GM12878 (cell line): ENCODE measurements around the gene GMDS. TPM values are rescaled to one million over a fixed set of nuclear protein-coding genes. Genes with fewer than 3 reads are reported as not detected.

Experiments
- ATAC-seq: fragments of 200-7000 bp; cut with Tn5 transposase; 3 replicates; pipeline ENCODE4 v1.9.1; 2020; ENCODE audit warnings: mild to moderate bottlenecking, moderate library complexity
- BruUV-seq: library from RNA; stranded (reverse); fragments of 400-500 nt; replicated peaks from 2 replicates; lab custom pipeline; 2021; lab: Mats Ljungman, UMichigan
- CTCF ChIA-PET: fragments of 300-600 bp; sonication (Branson Sonifier 250); formaldehyde crosslinking; extraction: SDS; loops from one replicate; lab custom pipeline; 2021; ENCODE audit warnings: inconsistent platforms; lab: Yijun Ruan, JAX
- POLR2A ChIA-PET: fragments of 350-600 bp; formaldehyde crosslinking; extraction: SDS; loops from one replicate; lab custom pipeline; 2021; ENCODE audit warnings: inconsistent platforms; lab: Charles Lee
- RAD21 ChIA-PET: fragments of 300-600 bp; sonication (Branson Sonifier 250); formaldehyde crosslinking; loops from one replicate; lab custom pipeline; 2023; ENCODE audit warnings: antibody characterized with exemption; ENCODE audit not compliant: unreplicated experiment; lab: Charles Lee
- SMC1A ChIA-PET: fragments of 300-600 bp; sonication (Branson Sonifier 250); formaldehyde crosslinking; loops from one replicate; lab custom pipeline; 2023; ENCODE audit not compliant: unreplicated experiment, uncharacterized antibody; lab: Charles Lee
- DNase-seq: peaks from one replicate; pipeline ENCODE4 v3.0.0-alpha.2; 2011; ENCODE audit warnings: low read depth, low spot score
- FAIRE-seq: peaks from 3 replicates; lab custom pipeline; 2011; peaks lifted over from hg19 to GRCh38; lab: Jason Lieb, UNC
- H2AFZ ChIP-seq: 2 replicates; pipeline ENCODE4 v1.6.0; 2011; ENCODE audit warnings: low read depth, low read length, control low read depth; ENCODE audit not compliant: control insufficient read depth
- H3K27ac ChIP-seq: 2 replicates; pipeline ENCODE4 v1.5.1; 2011; ENCODE audit warnings: control low read depth; ENCODE audit not compliant: control insufficient read depth, insufficient read depth
- H3K27me3 ChIP-seq, 2 experiments: replicated peaks in 1 of 2; 2 replicates each; pipeline versions ENCODE4 v1.6.0 to v1.6.1; 2011; ENCODE audit warnings: low read length in 1 of 2; ENCODE audit not compliant: control insufficient read depth in 2 of 2, insufficient read depth in 2 of 2
- H3K36me3 ChIP-seq, 2 experiments: 2 replicates each; pipeline ENCODE4 v1.5.1; 2011; ENCODE audit warnings: low read length in 1 of 2; ENCODE audit not compliant: control insufficient read depth in 2 of 2, insufficient read depth in 2 of 2
- H3K4me1 ChIP-seq: 2 replicates; pipeline ENCODE4 v1.6.1; 2011; ENCODE audit warnings: mild to moderate bottlenecking, low read length, moderate library complexity, mixed read lengths; ENCODE audit not compliant: control insufficient read depth, insufficient read depth
- H3K4me2 ChIP-seq: 2 replicates; pipeline ENCODE4 v1.6.0; 2011; ENCODE audit warnings: control low read depth; ENCODE audit not compliant: control insufficient read depth, insufficient read depth
- H3K4me3 ChIP-seq: fragments of 200-600 bp; sonication (generic); 2 replicates; pipeline ENCODE4 v1.5.1; 2016
- H3K79me2 ChIP-seq: 2 replicates; pipeline ENCODE4 v1.6.0; 2011; ENCODE audit warnings: low read length; ENCODE audit not compliant: control insufficient read depth, insufficient read depth
- H3K9ac ChIP-seq: 2 replicates; pipeline ENCODE4 v1.8.0; 2011; ENCODE audit warnings: low read length, control low read depth, mixed read lengths; ENCODE audit not compliant: control insufficient read depth, insufficient read depth
- H3K9me3 ChIP-seq: replicated peaks from 3 replicates; pipeline ENCODE4 v1.5.1; 2011; ENCODE audit warnings: mild to moderate bottlenecking, low read length; ENCODE audit not compliant: control insufficient read depth, insufficient read depth
- H4K20me1 ChIP-seq: 2 replicates; pipeline ENCODE4 v1.6.0; 2011; ENCODE audit not compliant: control insufficient read depth, insufficient read depth
- CBX5 ChIP-seq: sonication (generic); IDR thresholded peaks from 2 replicates; pipeline ENCODE4 v1.6.1; 2016; ENCODE audit warnings: low read depth, moderate library complexity, mild to moderate bottlenecking, inconsistent platforms
- JUND ChIP-seq: IDR thresholded peaks from 2 replicates; pipeline ENCODE4 v1.6.1; 2012; ENCODE audit warnings: low read depth, mild to moderate bottlenecking, low read length, improper control_type of control experiment, moderate library complexity
- NFXL1 ChIP-seq: fragments of 450-650 bp; IDR thresholded peaks from 2 replicates; pipeline ENCODE4 v1.6.1; 2017; ENCODE audit warnings: antibody characterized with exemption, mild to moderate bottlenecking, borderline replicate concordance
- PML ChIP-seq: IDR thresholded peaks from 2 replicates; pipeline ENCODE4 v1.6.1; 2012; ENCODE audit warnings: low read length, inconsistent platforms
- RB1 ChIP-seq: fragments of 450-650 bp; formaldehyde crosslinking; IDR thresholded peaks from 2 replicates; pipeline ENCODE4 v1.6.1; 2017; ENCODE audit warnings: mild to moderate bottlenecking, borderline replicate concordance
- RFX5 ChIP-seq: IDR thresholded peaks from 2 replicates; pipeline ENCODE4 v1.6.1; 2011; ENCODE audit warnings: low read depth, low read length, improper control_type of control experiment
- RUNX3 ChIP-seq: IDR thresholded peaks from 2 replicates; pipeline ENCODE4 v1.6.1; 2012; ENCODE audit warnings: low read length, inconsistent platforms
- SMAD5 ChIP-seq: IDR thresholded peaks from 2 replicates; pipeline ENCODE4 v1.6.1; 2016; ENCODE audit warnings: antibody characterized with exemption, low read depth
- STAT1 ChIP-seq: fragments of 450-650 bp; conservative IDR thresholded peaks from 2 replicates; pipeline ENCODE4 v1.6.1; 2014; ENCODE audit warnings: antibody characterized with exemption, mild to moderate bottlenecking
- TAF1 ChIP-seq: IDR thresholded peaks from 2 replicates; pipeline ENCODE4 v1.6.1; 2011; ENCODE audit warnings: mild to moderate bottlenecking, low read depth, low read length, borderline replicate concordance
- TCF3 ChIP-seq: IDR thresholded peaks from 2 replicates; pipeline ENCODE4 v1.6.1; 2012; ENCODE audit warnings: low read depth, mild to moderate bottlenecking, low read length, borderline replicate concordance; ENCODE audit not compliant: insufficient read depth
- WRNIP1 ChIP-seq: IDR thresholded peaks from 2 replicates; pipeline ENCODE4 v1.6.1; 2011; ENCODE audit warnings: low read depth, low read length, improper control_type of control experiment, borderline replicate concordance
- WGBS: methylation state at CpG from one replicate; pipeline ENCODE4 v1.1.6; 2016; ENCODE audit warnings: low lambda C conversion rate; ENCODE audit not compliant: insufficient replicate concordance, insufficient coverage; ENCODE audit errors: missing lambda C conversion rate; 5-methylcytosine and 5-hydroxymethylcytosine counted together
- in situ Hi-C: fragments of 300-500 bp; cut with MboI; formaldehyde crosslinking; loops from 9 replicates; pipeline ENCODE4 v1.14.3; 2018; ENCODE audit warnings: mixed read lengths
- intact Hi-C: fragments of 100-400 bp; cut with micrococcal nuclease; formaldehyde crosslinking; loops from one replicate; pipeline ENCODE4 v1.14.2; 2022; ENCODE audit not compliant: unreplicated experiment
- polyA plus RNA-seq, 11 experiments: library from polyadenylated mRNA; depleted of rRNA in 4 of 11; unstranded in 6 of 11; stranded (reverse) in 5 of 11; fragments of >200 nt; fragmentation: Nextera tagmentation in 4 of 11; fragmentation: Illumina TruSeq in 1 of 11; extraction: Ambion mirVana in 4 of 11; extraction: Trizol in 1 of 11; gene quantifications; 1 replicate in 1 of 11; 2 replicates in 10 of 11; pipeline versions ENCODE4 v1.2.1 to v1.2.3, GENCODE V29; 2011 to 2016; ENCODE audit warnings: inconsistent platforms in 2 of 11, missing spikeins in 2 of 11, low read depth in 1 of 11
- total RNA-seq, 4 experiments: library from RNA; depleted of rRNA in 3 of 4; stranded (reverse); fragments of >200 nt in 3 of 4; fragmentation: Illumina TruSeq in 1 of 4; extraction: Trizol in 1 of 4; gene quantifications; 2 replicates each; pipeline versions ENCODE4 v1.2.1 to v1.2.3, GENCODE V29; 2013 to 2021
- TF ChIP-seq, protein P1 (sequence below): IDR thresholded peaks from 2 replicates; pipeline ENCODE4 v1.6.1; 2011; ENCODE audit warnings: low read depth, mild to moderate bottlenecking, low read length, moderate library complexity, borderline replicate concordance; ENCODE audit errors: extremely low read depth
- TF ChIP-seq, protein P2 (sequence below): fragments of 450-650 bp; IDR thresholded peaks from 2 replicates; pipeline ENCODE4 v1.6.1; 2017; ENCODE audit warnings: mild to moderate bottlenecking, moderate library complexity
- TF ChIP-seq, protein P3 (sequence below): IDR thresholded peaks from 2 replicates; pipeline ENCODE4 v1.6.1; 2011; ENCODE audit warnings: borderline replicate concordance, low read depth, mild to moderate bottlenecking, moderate library complexity, low read length; ENCODE audit not compliant: insufficient read depth, poor library complexity, severe bottlenecking

The GMDS gene
- total and polyA plus RNA-seq, 10 of the 15 experiments (the other 5 are each of a cell fraction or from before 2014, with no cell fraction given): 0.61 to 53.8 (median 29.3) TPM

DNA sequence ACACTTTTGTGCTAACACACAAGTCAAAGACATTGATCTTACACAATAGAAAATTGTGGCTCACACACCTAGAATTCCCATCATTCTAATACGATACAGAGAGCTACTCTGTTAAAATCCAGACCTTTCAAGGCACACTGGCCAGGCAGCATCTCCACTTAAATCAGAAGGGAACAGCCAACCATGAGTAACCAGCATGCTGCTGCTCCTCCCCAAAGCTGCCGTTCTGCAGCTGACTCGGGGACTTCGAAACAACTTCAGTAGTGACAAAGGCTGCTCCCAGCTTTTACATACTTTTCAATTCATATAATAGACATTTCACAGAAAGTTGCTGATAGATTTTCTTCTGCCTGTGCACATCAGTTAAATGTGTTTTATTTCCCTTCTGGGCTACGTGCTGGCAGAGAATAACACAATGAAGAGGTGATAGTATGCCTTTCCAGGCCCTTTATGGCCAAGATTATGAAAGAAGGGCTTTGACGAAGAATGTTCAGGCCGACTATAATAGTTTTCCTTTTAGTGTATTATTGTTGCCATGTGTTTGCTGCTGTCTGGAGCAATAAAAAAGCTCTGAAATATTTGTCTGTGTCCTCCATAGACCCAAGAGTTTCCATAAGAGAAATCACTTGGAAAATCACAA, 159.0 kb downstream of the GMDS start (continued):
- no peak for TF ChIP-seq WRNIP1
- TF ChIP-seq PML: no peak
- TF ChIP-seq RUNX3: no peak

DNA sequence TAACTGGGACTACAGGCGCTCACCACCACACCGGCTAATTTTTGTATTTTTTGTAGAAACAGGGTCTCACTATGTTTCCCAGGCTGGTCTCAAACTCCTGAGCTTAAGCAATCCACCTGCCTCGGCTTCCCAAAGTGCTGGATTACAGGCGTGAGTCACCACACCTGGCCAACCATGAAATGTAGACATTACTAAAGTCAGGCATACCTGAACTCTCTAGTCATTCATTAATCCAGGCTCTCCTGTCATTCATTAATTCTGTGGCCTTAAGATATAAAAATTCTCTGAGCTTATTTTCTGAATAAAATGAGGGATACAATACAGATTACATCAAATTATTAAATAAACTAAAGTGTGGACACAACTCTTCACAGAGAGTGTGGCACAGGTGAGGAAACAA, 159.7 kb downstream of the GMDS start:
- FAIRE-seq (no peak), DNase-seq (no peak), ATAC-seq (no peak)
- WGBS: 95% methylated on average over 4 of the region's 4 CpGs
- no peaks in the 10 kb centered on the region for H3K27me3 ChIP-seq
- no peak overlapping the region for H3K27ac ChIP-seq
- ChIA-PET RAD21 (no interaction called here), SMC1A (interaction anchor here (1.0 to 2.5 kb wide), 4 partner anchors 8 to 329 kb away, joined by 3 to 6 read pairs (median 4); no protein-coding TSS in a partner anchor), CTCF (interaction anchor here (0.7 to 1.0 kb wide), 2 partner anchors 13 to 90 kb away, joined by 3 read pairs; no protein-coding TSS in a partner anchor), POLR2A (interaction anchor here (0.5 kb wide), 1 partner anchor 30 kb away, joined by 3 read pairs; no protein-coding TSS in a partner anchor)
- no peaks in the 10 kb centered on the region for H3K79me2 ChIP-seq
- TF ChIP-seq TCF3: no peak
- TF ChIP-seq CBX5: no peak
- TF ChIP-seq STAT1: no peak
- TF ChIP-seq RFX5: no peak
- TF ChIP-seq TAF1: no peak
- TF ChIP-seq NFXL1: no peak
- TF ChIP-seq, protein P1, sequence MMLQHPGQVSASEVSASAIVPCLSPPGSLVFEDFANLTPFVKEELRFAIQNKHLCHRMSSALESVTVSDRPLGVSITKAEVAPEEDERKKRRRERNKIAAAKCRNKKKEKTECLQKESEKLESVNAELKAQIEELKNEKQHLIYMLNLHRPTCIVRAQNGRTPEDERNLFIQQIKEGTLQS: no peak
- no peak for TF ChIP-seq SMAD5
- TF ChIP-seq, protein P2, sequence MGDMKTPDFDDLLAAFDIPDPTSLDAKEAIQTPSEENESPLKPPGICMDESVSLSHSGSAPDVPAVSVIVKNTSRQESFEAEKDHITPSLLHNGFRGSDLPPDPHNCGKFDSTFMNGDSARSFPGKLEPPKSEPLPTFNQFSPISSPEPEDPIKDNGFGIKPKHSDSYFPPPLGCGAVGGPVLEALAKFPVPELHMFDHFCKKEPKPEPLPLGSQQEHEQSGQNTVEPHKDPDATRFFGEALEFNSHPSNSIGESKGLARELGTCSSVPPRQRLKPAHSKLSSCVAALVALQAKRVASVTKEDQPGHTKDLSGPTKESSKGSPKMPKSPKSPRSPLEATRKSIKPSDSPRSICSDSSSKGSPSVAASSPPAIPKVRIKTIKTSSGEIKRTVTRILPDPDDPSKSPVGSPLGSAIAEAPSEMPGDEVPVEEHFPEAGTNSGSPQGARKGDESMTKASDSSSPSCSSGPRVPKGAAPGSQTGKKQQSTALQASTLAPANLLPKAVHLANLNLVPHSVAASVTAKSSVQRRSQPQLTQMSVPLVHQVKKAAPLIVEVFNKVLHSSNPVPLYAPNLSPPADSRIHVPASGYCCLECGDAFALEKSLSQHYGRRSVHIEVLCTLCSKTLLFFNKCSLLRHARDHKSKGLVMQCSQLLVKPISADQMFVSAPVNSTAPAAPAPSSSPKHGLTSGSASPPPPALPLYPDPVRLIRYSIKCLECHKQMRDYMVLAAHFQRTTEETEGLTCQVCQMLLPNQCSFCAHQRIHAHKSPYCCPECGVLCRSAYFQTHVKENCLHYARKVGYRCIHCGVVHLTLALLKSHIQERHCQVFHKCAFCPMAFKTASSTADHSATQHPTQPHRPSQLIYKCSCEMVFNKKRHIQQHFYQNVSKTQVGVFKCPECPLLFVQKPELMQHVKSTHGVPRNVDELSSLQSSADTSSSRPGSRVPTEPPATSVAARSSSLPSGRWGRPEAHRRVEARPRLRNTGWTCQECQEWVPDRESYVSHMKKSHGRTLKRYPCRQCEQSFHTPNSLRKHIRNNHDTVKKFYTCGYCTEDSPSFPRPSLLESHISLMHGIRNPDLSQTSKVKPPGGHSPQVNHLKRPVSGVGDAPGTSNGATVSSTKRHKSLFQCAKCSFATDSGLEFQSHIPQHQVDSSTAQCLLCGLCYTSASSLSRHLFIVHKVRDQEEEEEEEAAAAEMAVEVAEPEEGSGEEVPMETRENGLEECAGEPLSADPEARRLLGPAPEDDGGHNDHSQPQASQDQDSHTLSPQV: no peak
- TF ChIP-seq, protein P3, sequence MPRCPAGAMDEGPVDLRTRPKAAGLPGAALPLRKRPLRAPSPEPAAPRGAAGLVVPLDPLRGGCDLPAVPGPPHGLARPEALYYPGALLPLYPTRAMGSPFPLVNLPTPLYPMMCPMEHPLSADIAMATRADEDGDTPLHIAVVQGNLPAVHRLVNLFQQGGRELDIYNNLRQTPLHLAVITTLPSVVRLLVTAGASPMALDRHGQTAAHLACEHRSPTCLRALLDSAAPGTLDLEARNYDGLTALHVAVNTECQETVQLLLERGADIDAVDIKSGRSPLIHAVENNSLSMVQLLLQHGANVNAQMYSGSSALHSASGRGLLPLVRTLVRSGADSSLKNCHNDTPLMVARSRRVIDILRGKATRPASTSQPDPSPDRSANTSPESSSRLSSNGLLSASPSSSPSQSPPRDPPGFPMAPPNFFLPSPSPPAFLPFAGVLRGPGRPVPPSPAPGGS: no peak
- no peak for TF ChIP-seq RB1
- no peak for TF ChIP-seq JUND
- H3K4me1 ChIP-seq: peaks cover 18% of the 10 kb centered on the region
- H3K4me3 ChIP-seq: no peak overlapping the region
- no peaks in the 10 kb centered on the region for H4K20me1 ChIP-seq
- BruUV-seq: no TSS peak
- no peak overlapping the region for H2AFZ ChIP-seq
- H3K4me2 ChIP-seq: no peak overlapping the region
- no peaks in the 10 kb centered on the region for H3K36me3 ChIP-seq
- intact Hi-C loops: no loop called here
- in situ Hi-C loops: no loop called here
- H3K9ac ChIP-seq: no peak overlapping the region
- H3K9me3 ChIP-seq: no peaks in the 10 kb centered on the region; the same call in 2 of the 3 replicates
